HG02981 (cell line): ENCODE results near the gene NGEF.

ENCODE experiments used
- ATAC-seq: cut with Tn5 transposase; IDR thresholded peaks from one replicate; pipeline ENCODE4 v1.9.1; 2021; ENCODE audit warnings: mild to moderate bottlenecking, moderate library complexity; ENCODE audit not compliant: unreplicated experiment

Gene NGEF

DNA sequence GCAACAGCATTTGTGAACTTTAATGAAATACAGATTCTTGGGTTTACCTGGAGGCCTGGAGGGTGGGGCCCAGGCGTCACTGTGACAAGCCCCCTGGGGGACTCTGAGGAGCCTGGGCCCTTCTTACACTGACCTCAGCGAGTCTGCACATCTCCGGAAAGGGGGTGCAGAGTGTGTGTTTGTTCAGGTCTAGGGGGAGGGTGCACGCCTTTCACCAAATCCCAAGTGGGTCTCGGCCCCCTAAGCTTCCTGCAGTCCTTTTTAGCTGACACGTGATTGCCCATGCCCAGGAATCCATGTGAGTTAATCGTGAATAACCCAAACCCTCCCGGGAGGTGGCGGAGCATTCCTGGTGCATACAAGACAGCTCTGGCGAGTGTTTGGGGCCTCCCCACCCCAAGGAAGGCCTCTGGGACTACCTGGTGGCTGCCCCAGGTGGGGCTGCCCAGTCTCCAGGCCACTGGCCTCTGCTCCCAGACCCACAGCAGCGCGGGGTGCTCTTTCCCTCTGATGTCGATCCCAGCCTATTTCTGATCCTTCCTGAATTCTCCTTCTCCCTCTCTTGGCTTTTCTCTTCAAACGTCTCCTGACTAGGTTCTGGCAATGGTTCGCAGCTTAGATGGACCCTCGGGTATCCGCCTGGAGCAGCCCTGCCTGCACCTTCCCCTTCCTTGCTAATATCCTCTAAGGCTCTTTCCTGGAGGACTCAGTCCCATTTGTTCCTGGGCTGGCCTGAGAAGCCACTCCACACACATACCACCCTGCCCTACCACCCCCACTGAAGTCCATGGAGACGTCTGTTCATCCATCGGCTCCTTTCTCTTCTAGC lies 10.0 kb downstream of the NGEF start:
- no peak for ATAC-seq

DNA sequence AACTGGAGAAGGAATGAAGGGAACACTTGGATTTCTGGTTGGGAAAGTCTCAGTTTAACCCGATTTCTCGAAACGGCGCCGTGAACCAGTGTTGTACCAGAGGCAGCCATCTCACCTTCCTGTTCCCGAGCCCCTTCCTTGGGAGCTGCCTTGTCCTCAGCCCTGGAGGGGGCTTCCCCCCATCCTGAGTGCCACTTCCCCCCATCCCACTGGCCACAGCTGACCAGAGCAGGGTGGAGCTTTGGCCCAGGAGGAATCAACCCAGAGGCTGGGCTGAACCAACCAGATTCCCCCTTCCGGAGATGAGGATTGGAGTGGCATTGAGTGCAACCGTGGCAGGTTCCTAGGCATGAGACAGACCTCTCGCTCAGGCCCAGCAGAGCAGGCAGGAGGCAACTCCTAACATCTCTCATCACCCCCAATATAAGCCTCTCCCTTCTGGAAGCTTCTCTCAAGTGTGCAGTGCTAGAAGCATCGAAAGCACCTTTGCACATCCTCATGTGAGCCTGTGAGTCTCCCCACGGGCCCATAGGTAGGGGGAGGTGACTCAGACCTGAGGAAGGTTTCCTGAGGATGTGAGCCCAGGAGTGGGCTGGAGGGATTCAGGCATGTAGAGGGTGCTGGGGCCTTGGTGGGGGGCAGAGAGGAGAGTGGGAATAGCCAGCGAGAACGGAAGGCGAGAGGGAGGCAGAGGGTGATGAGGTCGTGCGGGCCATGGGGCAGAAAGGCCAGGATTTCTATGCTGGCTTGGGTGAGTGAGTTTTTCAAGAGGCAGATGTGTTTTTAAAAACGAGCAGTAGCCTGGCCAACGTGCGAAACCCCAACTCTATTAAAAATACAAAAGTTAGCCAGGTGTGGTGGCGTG lies 11.9 kb downstream of the NGEF start:
- no peak for ATAC-seq

DNA sequence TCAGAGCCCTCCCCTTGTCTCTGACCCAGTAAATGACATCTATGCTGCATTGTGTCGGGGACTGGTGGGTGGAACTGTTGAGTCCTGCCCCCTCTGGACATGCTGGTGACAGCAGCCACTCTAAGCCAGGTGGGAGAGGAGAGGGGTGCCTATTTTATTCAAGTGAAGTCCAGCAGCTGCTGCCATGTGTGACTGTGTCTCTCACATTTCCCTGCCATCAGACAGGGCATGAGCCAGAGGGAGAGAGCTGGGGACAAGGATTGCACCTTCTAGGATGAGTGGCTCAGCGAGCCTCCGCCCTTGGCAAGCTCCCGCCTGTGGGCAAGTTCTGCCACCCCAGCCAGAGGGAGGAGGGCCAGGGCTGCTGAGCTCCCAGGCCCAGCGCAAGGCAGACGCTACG lies 13.7 kb downstream of the NGEF start:
- ATAC-seq: no peak

DNA sequence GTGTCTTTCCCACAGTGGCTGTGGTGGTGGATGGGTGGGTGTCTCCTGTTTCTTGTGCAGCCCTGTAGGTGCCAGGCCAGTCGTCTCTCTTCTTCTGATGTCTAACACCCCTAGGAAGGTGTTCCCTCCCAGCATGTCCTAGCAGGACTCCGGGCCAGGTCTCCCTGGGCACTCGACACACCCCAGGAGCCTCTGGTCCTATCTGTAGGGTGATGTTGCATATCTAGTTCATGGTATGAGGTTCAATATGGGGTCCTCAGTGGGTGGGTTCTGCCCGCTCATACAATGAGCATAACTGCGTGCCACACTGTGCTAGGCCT lies 14.4 kb downstream of the NGEF start:
- ATAC-seq: no peak

DNA sequence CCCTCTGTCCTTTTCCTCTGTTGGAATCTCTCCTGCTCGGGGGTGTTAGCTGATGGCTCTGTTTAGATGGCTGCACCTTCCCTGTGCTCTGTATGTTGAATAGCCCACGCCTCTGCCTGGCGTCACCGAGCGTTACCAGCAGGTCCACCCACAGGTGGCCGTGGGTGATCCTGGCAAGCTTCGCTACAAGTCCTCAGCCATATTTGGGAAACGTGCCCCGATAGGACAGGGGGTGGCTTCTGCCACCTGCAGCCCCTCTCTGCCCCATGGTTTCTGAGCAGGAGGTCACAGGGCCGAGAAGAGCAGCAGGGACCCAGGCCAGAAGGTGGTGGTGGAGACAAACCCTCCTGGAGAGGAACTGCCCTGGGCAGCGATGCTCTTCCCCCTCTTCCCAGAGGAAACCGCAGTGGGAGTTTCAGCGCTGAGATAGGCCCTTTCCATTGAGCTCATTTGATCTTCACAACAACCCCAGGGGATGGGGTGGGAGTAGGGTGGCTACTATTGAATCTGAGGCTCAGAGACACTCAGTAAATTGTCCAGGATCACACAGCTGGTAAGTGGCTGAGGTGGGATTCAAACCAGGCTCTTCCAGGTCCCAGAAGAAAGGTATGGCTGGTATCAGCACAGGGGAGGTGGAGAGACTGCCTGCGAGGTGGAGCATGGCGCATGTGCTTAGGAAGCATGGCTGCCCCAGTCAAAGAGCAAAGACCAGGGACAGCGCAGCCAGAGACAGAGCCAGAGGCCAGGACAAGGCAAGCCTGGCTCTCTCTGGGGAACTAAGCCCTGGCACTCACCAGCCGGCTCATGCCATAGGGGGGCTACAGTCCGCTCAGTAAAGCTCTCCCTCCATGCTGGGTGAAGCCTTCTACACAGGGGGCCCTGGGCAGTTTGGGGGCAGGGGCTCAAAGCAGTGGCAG lies 15.0 kb downstream of the NGEF start:
- ATAC-seq: no peak

DNA sequence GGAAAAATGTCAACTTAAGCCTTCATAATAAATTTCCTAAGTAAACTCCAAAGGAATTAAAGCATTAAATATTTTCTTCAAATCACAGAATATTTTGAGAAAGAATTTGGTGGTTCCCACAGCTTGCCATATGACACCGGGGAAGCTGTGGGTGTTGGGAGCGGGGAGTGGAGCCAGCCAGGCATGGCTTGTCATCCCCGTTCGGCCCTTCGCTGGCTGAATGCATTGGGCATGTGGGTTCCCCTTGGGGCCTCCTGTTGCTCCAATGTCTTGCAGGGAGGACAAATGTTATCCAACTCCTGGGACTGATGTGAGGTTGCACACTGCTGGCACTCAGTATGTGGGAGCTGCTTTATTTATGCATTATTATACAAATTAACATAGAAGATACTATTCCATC lies 18.6 kb downstream of the NGEF start:
- no peak for ATAC-seq

DNA sequence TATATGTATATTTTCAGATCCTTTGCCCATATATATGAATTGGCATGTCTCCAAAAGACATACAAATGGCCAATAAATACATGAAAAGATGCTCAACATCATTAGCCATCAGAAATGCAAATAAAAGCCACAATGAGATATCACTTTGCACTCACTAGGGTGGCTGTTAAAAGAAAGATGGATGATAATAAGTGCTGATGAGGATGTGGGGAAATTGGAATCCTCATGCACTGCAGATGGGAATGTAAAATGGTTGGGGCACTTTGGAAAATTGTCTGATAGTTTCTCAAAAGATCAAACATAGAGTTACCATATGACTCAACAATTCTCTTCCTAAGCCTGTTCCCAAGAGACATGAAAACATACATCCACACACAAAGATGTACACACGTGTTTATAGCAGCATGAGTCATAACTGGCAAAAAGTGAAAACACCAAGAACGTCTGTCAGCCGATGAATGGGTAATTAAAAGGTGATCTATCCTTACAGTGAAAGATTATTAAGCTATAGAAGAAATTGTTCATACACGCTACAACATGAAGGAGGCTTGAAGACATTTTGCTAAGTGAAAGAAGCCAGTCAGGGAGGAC lies 19.7 kb downstream of the NGEF start:
- no peak for ATAC-seq

DNA sequence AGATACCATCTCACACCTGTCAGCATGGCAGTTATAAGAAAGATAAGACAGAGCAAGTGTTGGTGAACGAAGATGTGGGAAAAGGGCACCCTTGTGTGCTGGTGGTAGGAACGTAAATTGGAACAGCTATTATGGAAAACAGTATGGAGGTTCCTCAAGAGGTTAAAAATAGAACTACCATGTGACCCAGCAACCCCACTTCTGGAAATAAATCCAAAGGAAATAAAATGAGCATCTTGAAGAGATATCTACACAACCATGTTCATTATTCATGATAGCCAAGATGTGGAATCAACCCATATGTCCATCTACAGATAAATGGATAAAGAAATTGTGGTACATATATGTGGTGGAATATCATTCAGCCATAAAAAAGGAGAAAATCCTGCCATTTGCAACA lies 26.9 kb downstream of the NGEF start:
- no peak for ATAC-seq

DNA sequence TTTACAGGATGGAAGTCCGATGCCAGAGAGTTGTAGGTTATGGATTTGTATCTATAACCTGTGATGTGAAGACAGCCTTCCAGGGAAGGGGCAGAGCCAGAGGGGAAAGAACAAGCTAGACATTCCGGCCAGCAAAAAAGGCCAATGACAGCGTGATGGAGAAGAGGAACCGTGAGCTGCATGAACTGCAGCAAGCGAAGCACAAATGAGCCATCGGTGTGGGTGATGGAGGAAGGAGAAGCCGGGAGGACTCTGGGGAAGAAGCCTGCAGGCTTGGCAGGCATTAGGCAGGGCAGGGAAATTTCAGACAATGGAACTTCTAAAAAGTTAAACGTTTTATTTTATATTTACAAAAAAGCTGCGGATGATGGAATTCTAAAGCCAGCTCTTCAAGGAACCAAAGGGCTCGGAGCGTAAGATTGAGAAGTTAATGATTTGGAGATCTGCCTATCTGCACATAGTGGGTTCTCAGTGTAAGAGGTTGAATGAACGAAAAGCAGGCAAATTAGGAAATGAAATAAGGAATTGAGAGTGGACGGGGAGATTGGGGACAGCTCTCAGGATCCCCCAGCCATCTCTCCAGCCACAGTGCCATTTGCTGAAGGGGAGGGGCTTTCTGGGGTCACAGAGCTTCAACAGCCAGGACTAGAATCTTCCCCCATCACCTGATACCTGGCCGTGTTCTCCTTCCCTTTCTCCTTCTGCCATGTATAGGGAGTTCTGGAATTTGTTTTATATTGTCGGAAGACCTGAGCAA lies 28.4 kb downstream of the NGEF start:
- ATAC-seq: no peak

DNA sequence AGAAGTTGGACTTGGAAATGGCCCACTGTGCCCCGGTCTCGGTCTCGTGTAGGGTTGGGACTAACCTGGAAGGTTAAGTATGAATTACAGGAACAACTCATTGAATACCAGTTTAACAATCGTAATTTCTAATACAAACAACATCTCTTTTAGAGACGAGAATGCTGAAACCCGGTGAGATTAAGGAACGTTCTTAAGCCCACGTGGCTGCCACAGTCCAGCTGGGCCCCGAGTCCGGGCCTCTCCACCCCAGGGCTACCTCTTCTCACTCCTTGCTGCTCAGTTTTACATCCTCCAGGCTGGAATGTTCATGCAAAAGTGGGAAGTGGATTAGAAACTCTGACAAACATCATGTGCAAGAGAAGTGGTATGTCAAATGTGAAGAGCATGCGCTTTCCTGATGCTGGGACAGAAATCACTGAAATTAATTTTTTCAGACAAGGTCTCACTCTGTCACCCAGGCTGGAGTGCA lies 29.4 kb downstream of the NGEF start:
- no peak for ATAC-seq

DNA sequence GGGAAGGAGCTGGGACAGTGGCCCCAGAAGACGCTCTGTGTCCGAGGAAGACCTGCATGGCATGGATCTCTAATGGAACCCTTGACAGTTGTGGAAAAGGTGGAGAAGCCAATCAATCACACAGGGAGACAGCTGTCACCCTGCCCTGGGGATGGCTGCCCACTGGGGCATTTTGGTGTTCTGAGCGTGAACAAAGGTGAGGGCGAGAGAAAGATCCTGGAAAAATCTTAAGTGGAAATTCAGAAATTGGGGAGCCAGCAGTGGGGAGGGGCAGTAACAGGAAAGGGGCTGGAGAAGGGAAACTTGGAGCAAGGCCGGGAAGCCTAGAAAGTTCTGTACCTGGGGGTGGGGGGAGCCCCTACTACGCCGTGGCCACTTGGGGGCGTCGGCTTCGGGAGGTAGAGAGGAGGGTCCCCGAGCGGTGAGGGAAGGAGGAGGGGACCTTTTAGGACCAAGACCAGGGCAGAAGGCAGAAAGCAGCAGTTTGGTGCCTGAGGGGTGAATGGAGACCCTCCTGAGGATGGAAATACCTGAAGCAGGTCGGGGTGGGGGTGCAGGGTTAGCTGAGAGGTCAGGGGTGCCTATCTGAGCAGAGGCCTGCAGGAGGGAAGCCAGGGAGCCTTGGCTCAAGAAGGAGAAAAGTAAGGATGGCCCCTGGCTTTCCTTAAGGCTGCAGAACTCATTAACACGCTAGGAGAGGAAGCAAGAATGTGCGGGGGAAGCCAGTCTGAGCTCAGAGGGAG lies 30.0 kb downstream of the NGEF start:
- ATAC-seq: no peak

DNA sequence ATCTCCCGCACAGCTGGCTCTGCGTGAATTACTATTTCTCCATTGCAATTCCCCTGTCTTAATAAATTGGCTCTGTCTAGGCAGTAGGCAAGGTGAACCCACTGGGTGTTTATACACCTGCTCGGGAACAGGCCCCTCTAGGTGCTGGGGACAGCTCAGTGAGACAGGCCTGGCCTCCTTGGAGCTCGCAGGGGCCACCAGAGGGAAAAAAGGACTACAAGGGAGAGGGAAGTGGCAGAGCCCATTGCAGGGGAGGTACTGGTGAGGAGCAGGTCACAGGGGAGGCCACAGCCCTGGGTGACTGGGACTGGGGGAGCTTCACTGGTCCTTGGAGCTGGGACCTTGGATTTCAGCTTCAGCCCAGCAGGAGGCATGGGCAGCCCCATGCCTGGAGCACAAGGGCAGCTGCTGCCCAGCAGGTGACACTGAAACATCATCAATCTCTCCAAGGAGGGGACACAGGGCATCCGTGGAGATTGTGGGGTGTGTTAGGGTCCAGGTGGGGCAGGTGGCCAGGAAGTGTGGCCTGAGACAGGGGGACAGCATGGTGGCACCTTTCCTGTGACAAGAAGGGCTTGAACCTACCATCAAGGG lies 31.2 kb downstream of the NGEF start:
- no peak for ATAC-seq

DNA sequence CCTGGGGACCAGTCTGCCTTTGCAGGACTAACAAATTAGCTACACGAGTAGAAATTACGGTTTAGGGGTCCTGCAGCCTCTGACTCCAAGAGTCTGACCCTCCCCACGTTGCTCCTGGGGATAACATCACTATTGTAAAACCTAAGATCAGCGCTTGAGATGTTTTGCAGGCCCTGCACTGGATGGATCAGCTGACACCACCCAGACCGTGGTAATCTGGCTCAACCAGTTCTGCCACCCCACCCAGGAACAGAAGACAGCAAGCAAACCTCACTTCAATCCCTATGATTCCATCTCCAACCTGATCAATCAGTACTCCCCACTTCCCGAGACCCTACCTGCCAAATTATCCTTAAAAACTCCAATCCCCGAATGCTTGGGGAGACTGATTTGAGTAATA lies 31.7 kb downstream of the NGEF start:
- no peak for ATAC-seq

DNA sequence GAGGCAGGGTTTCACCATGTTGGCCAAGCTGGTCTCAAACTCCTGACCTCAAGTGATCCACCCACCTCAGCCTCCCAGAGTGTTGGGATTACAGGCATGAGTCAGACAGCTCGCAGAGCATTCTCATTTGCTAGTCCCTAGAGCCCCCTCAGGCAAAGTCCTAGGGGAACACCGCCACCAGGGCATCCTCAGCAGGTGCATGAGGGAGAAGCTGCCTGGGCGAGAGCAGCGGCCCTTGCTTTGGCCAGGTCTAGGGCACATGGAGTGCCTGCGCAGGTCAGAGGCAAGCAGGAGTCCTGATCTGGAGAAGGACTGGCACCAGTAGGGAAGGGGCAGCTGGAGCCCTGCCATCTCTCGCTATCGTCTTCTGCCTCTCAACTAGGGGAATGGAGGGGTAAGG lies 32.4 kb downstream of the NGEF start:
- ATAC-seq: no peak

DNA sequence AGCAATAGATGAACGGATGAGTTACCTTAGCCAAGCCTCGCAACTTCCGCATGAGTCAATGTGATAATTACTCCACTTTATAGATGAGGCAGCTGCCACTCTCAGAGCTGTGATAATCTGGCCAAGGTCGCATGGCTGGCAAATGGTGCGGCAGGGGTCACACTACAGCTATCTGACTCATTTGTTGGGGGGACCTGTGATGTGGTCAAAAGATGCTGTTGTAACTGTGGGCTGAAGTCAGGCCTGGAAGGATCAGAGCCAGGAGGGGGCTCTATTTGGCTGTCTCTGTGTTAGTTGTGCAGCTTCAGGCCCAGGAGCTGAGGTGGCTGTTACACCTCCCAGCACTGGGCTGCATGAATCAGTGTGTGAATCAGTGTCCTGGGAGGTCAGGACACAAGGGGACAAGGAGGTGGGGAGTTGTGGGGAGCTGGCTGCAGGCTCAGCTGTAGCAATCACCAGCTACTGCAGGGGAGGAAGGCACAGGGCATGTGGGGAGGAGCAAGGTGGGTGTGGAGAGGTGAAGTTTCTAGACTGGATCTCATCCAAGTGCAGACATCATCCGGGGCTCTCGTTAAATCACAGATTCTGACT lies 33.1 kb downstream of the NGEF start:
- ATAC-seq: no peak

DNA sequence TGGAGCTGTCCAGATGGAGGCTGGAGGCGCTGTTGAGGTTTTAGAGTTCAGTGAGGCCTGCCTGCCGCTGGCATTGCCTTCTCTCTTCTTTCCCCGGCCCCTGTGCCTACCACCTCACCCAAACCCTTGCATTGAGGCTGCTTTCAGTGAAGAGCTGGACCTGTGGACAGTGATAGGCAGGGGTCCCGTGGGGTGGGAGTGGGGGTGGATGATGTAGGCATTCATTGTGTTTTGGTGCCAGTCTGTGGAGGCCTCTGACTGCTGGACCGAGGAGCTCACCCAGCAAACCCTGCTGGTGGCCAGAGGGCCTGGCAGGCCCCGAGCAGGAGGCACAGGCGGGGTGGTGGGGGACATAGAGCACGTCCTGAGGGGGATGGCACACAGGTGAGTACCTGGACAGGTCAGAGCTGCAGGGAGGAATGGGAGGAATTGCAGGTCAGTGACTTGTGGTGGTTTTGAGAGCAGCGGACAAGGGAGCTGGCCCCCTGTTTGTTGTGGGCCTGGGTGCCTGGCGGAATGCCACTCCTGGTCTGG lies 35.6 kb downstream of the NGEF start:
- ATAC-seq: no peak

DNA sequence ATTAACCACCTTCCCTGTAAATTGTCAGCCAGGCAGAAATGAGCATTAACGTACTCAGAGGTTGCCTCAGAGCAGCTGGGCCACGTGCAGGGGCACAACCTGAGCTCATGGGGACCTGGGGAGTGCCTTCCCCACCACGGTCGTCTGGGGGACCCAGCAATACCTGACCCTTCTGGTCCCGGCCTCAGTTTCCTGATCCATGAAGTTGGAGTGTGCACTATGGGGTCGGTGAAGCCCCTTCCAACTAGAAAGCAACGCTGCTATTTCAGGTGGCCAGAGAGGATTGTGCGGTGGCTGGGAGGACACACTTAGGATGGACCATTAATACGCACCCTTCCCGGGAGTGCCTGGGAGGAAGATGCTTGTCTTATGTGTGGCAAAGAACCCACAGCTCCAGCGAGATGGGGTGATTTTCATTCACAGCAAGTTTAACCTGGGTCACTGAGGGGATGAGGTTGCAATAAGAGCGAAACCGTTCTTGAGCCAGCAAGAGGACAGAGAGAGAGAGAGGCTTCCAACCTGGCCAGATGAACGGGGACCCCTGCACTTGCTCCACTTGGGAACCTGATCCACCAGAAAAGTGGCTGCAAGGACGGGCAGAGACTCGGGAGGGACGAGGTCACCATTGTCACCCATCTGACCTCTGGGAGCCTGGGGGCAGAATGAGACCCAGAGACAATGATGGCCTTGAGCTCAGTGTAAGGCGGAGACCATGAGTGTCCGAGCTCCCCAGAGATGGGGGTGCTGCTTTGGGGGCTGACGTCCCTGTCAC lies 36.2 kb downstream of the NGEF start:
- ATAC-seq: no peak

DNA sequence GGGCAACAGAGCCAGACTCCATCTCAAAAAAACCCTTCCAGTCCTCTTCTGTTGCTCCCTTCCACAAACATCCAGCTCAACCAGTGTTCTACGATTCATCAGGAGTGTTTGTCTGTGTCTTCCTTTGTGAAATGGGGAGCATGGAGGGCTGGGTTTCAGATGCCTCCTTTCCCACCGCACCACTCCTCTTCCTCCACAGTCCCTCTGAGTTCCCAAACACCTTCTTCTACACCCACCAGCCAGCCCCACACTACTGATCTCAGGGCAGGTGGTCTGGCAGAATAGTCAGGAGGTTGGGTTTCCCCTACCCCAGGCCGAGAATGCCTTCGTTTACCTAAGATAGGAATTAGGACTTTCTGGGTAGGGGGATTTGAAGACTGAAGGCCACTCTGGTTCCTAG lies 36.9 kb downstream of the NGEF start:
- ATAC-seq: no peak
